Ascending aorta (tissue), 2 donors: ENCODE measurements around the gene NDUFA1. TPM values are rescaled to one million over a fixed set of nuclear protein-coding genes. Genes with fewer than 3 reads are reported as not detected.
"Not testable (repeated sequence)": the region's sequence is repeated elsewhere in the genome, so short reads cannot be mapped to it uniquely, and the experiment has no call there.

Experiments used
- DNase-seq, 2 donors: peaks; one replicate each; pipeline ENCODE4 v3.0.0-alpha.2; 2019; ENCODE audit warnings: low spot score in 2 of 2
- H3K27ac ChIP-seq, 2 donors: fragments of 200-600 bp; sonication (generic); one replicate each; pipeline ENCODE4 v1.5.1; 2016 to 2017; ENCODE audit warnings: mild to moderate bottlenecking in 1 of 2
- H3K27me3 ChIP-seq: fragments of 200-600 bp; sonication (generic); one replicate; pipeline ENCODE4 v1.5.1; 2017
- H3K36me3 ChIP-seq, 2 donors: fragments of 200-600 bp; sonication (generic); one replicate each; pipeline ENCODE4 v1.5.1; 2016
- H3K4me1 ChIP-seq, 2 donors: fragments of 200-600 bp; sonication (generic); one replicate each; pipeline ENCODE4 v1.5.1; 2016 to 2017; ENCODE audit warnings: mild to moderate bottlenecking in 1 of 2
- H3K4me3 ChIP-seq, 2 donors: fragments of 200-600 bp; sonication (generic); one replicate each; pipeline ENCODE4 v1.5.1; 2016 to 2017; ENCODE audit warnings: mild to moderate bottlenecking in 1 of 2
- H3K9me3 ChIP-seq, 2 donors: fragments of 200-600 bp; sonication (generic); one replicate each; pipeline ENCODE4 v1.5.1; 2016
- CTCF ChIP-seq, 3 experiments: fragments of 200-600 bp in 2 of 3; fragments of 450-650 bp in 1 of 3; sonication (generic) in 2 of 3; IDR thresholded peaks; one replicate each; pipeline ENCODE4 v1.5.1; 2016 to 2019; ENCODE audit warnings: antibody characterized with exemption in 3 of 3, mild to moderate bottlenecking in 1 of 3, moderate library complexity in 1 of 3
- intact Hi-C: fragments of 100-400 bp; cut with DNase I; formaldehyde crosslinking; loops from one replicate; pipeline ENCODE4 v1.15.1; 2023
- total RNA-seq: library from RNA; depleted of rRNA; stranded (reverse); fragments of >200 nt; gene quantifications from one replicate; pipeline ENCODE4 v1.1.0, GENCODE V29; 2016

NDUFA1 gene
- total RNA-seq, 1 donor from 2014 or later = 24.5 TPM

GRCh38 chrX:119880076-119880475, 8.4 kb downstream of the NDUFA1 start:
- Histone ChIP-seq H3K27ac (no peak overlapping the region), H3K4me1 (no peaks in the 10 kb centered on the region), H3K27me3 (no peaks in the 10 kb centered on the region), H3K9me3 (no peaks in the 10 kb centered on the region), H3K36me3 (peaks cover 0 to 12% of the 10 kb centered on the region in 2 donors), H3K4me3 (no peak overlapping the region)
- no peak for DNase-seq
- intact Hi-C loops = no loop called here
- no peak for TF ChIP-seq CTCF (IDR thresholded peaks at IDR 0.05)

GRCh38 chrX:119880552-119881437, 9.2 kb downstream of the NDUFA1 start:
- Histone ChIP-seq H3K9me3 (no peaks in the 10 kb centered on the region), H3K36me3 (peaks cover 0 to 12% of the 10 kb centered on the region in 2 donors), H3K27me3 (no peaks in the 10 kb centered on the region), H3K27ac (no peak overlapping the region), H3K4me3 (no peak overlapping the region), H3K4me1 (no peaks in the 10 kb centered on the region)
- intact Hi-C loops = no loop called here
- DNase-seq = no peak
- TF ChIP-seq CTCF (IDR thresholded peaks at IDR 0.05) = peak in 2 of 3 experiments; percentile 24 to 46

- Histone ChIP-seq H3K36me3 (no peaks in the 10 kb centered on the region), H3K9me3 (no peaks in the 10 kb centered on the region), H3K4me3 (no peak overlapping the region), H3K27ac (no peak overlapping the region), H3K27me3 (no peaks in the 10 kb centered on the region), H3K4me1 (no peaks in the 10 kb centered on the region)
- intact Hi-C loops = no loop called here
- TF ChIP-seq CTCF (IDR thresholded peaks at IDR 0.05) = no peak
- DNase-seq = no peak
Observed at GRCh38 chrX:119885554-119886428, 14.2 kb downstream of the NDUFA1 start.

- H3K9me3 ChIP-seq = no peaks in the 10 kb centered on the region
- DNase-seq = no peak
- no peaks in the 10 kb centered on the region for H3K36me3 ChIP-seq
- H3K27me3 ChIP-seq = no peaks in the 10 kb centered on the region
- intact Hi-C loops = no loop called here
- peak overlapping the region; percentile 5 to 38 for H3K4me3 ChIP-seq
- H3K27ac ChIP-seq = no peak overlapping the region
- TF ChIP-seq CTCF (IDR thresholded peaks at IDR 0.05) = peak in 2 of 3 experiments; percentile 19 to 34
- no peaks in the 10 kb centered on the region for H3K4me1 ChIP-seq
Observed at GRCh38 chrX:119887721-119888425, 16.2 kb downstream of the NDUFA1 start.

- H3K36me3 ChIP-seq, DNase-seq, H3K9me3 ChIP-seq, H3K27me3 ChIP-seq, H3K4me3 ChIP-seq, intact Hi-C loops, H3K27ac ChIP-seq, H3K4me1 ChIP-seq: not testable (repeated sequence)
Observed at GRCh38 chrX:119890626-119891025, 19.0 kb downstream of the NDUFA1 start.

- H3K27ac ChIP-seq, DNase-seq, H3K4me3 ChIP-seq, H3K4me1 ChIP-seq, H3K9me3 ChIP-seq, intact Hi-C loops, H3K36me3 ChIP-seq, H3K27me3 ChIP-seq: not testable (repeated sequence)
Observed at GRCh38 chrX:119891961-119892692, 20.5 kb downstream of the NDUFA1 start.
